H9 (cell line): ENCODE measurements around the gene MTA1. TPM values are rescaled to one million over a fixed set of nuclear protein-coding genes. Genes with fewer than 3 reads are reported as not detected.

Source experiments
- DNase-seq: peaks from one replicate; pipeline ENCODE4 v3.0.0-alpha.2; 2017
- H2AFZ ChIP-seq: one replicate; pipeline ENCODE4 v1.6.1; 2013; ENCODE audit warnings: mild to moderate bottlenecking, low read length, control low read depth, moderate library complexity
- H2AK5ac ChIP-seq: 2 replicates; pipeline ENCODE4 v1.6.1; 2013; ENCODE audit warnings: low read length, control low read depth, mixed read lengths; ENCODE audit not compliant: insufficient read length
- H2BK120ac ChIP-seq: one replicate; pipeline ENCODE4 v1.6.1; 2013; ENCODE audit warnings: low read depth, mild to moderate bottlenecking, low read length, control low read depth, inconsistent platforms; ENCODE audit not compliant: poor library complexity, severe bottlenecking
- H2BK12ac ChIP-seq: 2 replicates; pipeline ENCODE4 v1.6.1; 2013; ENCODE audit warnings: low read length, control low read depth, mixed read lengths, low read depth; ENCODE audit not compliant: insufficient read length
- H2BK15ac ChIP-seq: 2 replicates; pipeline ENCODE4 v1.6.1; 2013; ENCODE audit warnings: low read depth, low read length, control low read depth
- H2BK20ac ChIP-seq: one replicate; pipeline ENCODE4 v1.6.1; 2013; ENCODE audit warnings: low read depth, mild to moderate bottlenecking, low read length, control low read depth, inconsistent platforms; ENCODE audit not compliant: poor library complexity, severe bottlenecking
- H2BK5ac ChIP-seq: 2 replicates; pipeline ENCODE4 v1.6.1; 2013; ENCODE audit warnings: low read length, control low read depth, mixed read lengths; ENCODE audit not compliant: insufficient read length
- H3K14ac ChIP-seq: 2 replicates; pipeline ENCODE4 v1.6.1; 2013; ENCODE audit warnings: low read length, control low read depth; ENCODE audit not compliant: insufficient read depth
- H3K18ac ChIP-seq: 2 replicates; pipeline ENCODE4 v1.6.1; 2013; ENCODE audit warnings: low read depth, mild to moderate bottlenecking, mixed read lengths, low read length, control low read depth; ENCODE audit not compliant: insufficient read length
- H3K23ac ChIP-seq: 2 replicates; pipeline ENCODE4 v1.6.1; 2013; ENCODE audit warnings: low read length, control low read depth, mixed read lengths, low read depth; ENCODE audit not compliant: insufficient read length
- H3K23me2 ChIP-seq: 2 replicates; pipeline ENCODE4 v1.6.1; 2013; ENCODE audit warnings: low read depth, mild to moderate bottlenecking, mixed read lengths, low read length, control low read depth; ENCODE audit not compliant: insufficient read length, poor library complexity, severe bottlenecking
- H3K27ac ChIP-seq: 2 replicates; pipeline ENCODE4 v1.5.1; 2013; ENCODE audit warnings: low read length, control low read depth, mixed read lengths, low read depth; ENCODE audit not compliant: insufficient read length
- H3K27me3 ChIP-seq: 2 replicates; pipeline ENCODE4 v1.6.1; 2013; ENCODE audit warnings: low read length, control low read depth, inconsistent platforms; ENCODE audit not compliant: insufficient read depth
- H3K4ac ChIP-seq: 2 replicates; pipeline ENCODE4 v1.6.1; 2013; ENCODE audit warnings: low read depth, mild to moderate bottlenecking, control low read depth, inconsistent platforms, low read length, moderate library complexity
- H3K4me1 ChIP-seq: 2 replicates; pipeline ENCODE4 v1.6.1; 2013; ENCODE audit warnings: low read length, control low read depth, inconsistent platforms; ENCODE audit not compliant: insufficient read depth
- H3K4me2 ChIP-seq: 2 replicates; pipeline ENCODE4 v1.6.1; 2013; ENCODE audit warnings: low read length, control low read depth, mixed read lengths; ENCODE audit not compliant: insufficient read length, insufficient read depth
- H3K56ac ChIP-seq: 2 replicates; pipeline ENCODE4 v1.6.1; 2013; ENCODE audit warnings: low read depth, mild to moderate bottlenecking, mixed read lengths, low read length, control low read depth; ENCODE audit not compliant: insufficient read length
- H3K79me1 ChIP-seq: 2 replicates; pipeline ENCODE4 v1.6.1; 2013; ENCODE audit warnings: low read depth, mild to moderate bottlenecking, moderate library complexity, low read length, control low read depth, inconsistent platforms; ENCODE audit not compliant: insufficient read depth, poor library complexity, severe bottlenecking
- H3K79me2 ChIP-seq: 2 replicates; pipeline ENCODE4 v1.6.1; 2013; ENCODE audit warnings: low read length, control low read depth, inconsistent platforms; ENCODE audit not compliant: insufficient read depth
- H3K9ac ChIP-seq: 2 replicates; pipeline ENCODE4 v1.6.1; 2013; ENCODE audit warnings: low read length, control low read depth, mixed read lengths; ENCODE audit not compliant: insufficient read length; ENCODE audit errors: extremely low read depth
- H3K9me3 ChIP-seq: one replicate; pipeline ENCODE4 v1.6.1; 2013; ENCODE audit warnings: low read depth, low read length, inconsistent platforms; ENCODE audit not compliant: control insufficient read depth
- H3T11ph ChIP-seq: one replicate; pipeline ENCODE4 v1.6.1; 2013; ENCODE audit warnings: mild to moderate bottlenecking, low read length, control low read depth, inconsistent platforms
- H4K20me1 ChIP-seq: one replicate; pipeline ENCODE4 v1.6.1; 2013; ENCODE audit not compliant: control insufficient read depth, insufficient read length, insufficient read depth
- H4K5ac ChIP-seq: 2 replicates; pipeline ENCODE4 v1.6.1; 2013; ENCODE audit warnings: low read depth, mild to moderate bottlenecking, mixed read lengths, low read length, control low read depth; ENCODE audit not compliant: insufficient read length
- H4K8ac ChIP-seq: replicated peaks from 2 replicates; pipeline ENCODE4 v1.6.1; 2013; ENCODE audit warnings: low read length, control low read depth, mixed read lengths, low read depth; ENCODE audit not compliant: insufficient read length
- H4K91ac ChIP-seq: 2 replicates; pipeline ENCODE4 v1.6.1; 2013; ENCODE audit warnings: low read depth, mild to moderate bottlenecking, moderate library complexity, mixed read lengths, low read length, control low read depth; ENCODE audit not compliant: insufficient read length
- H3K27ac Mint-ChIP-seq, 3 experiments: 2 replicates in 2 of 3; 3 replicates in 1 of 3; pipeline ENCODE4 v1.8.0; 2020 to 2021; ENCODE audit warnings: mixed read lengths in 3 of 3, mild to moderate bottlenecking in 1 of 3, moderate library complexity in 1 of 3
- H3K27me3 Mint-ChIP-seq: 2 replicates; pipeline ENCODE4 v1.8.0; 2021; ENCODE audit warnings: low read depth, mild to moderate bottlenecking, moderate library complexity, mixed read lengths
- H3K36me3 Mint-ChIP-seq, 3 experiments: 2 replicates in 2 of 3; 3 replicates in 1 of 3; pipeline ENCODE4 v1.8.0; 2020 to 2021; ENCODE audit warnings: low read depth in 3 of 3, mixed read lengths in 3 of 3; ENCODE audit not compliant: insufficient read depth in 1 of 3
- H3K4me1 Mint-ChIP-seq, 2 experiments: 2 replicates each; pipeline ENCODE4 v1.8.0; 2020; ENCODE audit warnings: mixed read lengths in 2 of 2
- H3K4me3 Mint-ChIP-seq, 2 experiments: 2 replicates in 1 of 2; 3 replicates in 1 of 2; pipeline ENCODE4 v1.8.0; 2020 to 2021; ENCODE audit warnings: mild to moderate bottlenecking in 2 of 2, mixed read lengths in 2 of 2, moderate library complexity in 1 of 2
- H3K9me3 Mint-ChIP-seq, 2 experiments: 2 replicates in 1 of 2; 3 replicates in 1 of 2; pipeline ENCODE4 v1.8.0; 2020; ENCODE audit warnings: mild to moderate bottlenecking in 2 of 2, mixed read lengths in 2 of 2, moderate library complexity in 1 of 2
- WGBS: extraction: QIAGEN DNeasy Blood & Tissue Kit; methylation state at CpG from one replicate; pipeline ENCODE4 v1.1.7; 2013; ENCODE audit warnings: missing lambda C conversion rate, low lambda C conversion rate, mixed read lengths; ENCODE audit not compliant: insufficient read length; ENCODE audit errors: extremely low coverage; 5-methylcytosine and 5-hydroxymethylcytosine counted together
- total RNA-seq: library from RNA; stranded (reverse); gene quantifications from 2 replicates; pipeline ENCODE4 v1.2.1, GENCODE V29; 2021
- TF ChIP-seq, protein P1 (sequence below): fragments of 200-600 bp; sonication (generic); conservative IDR thresholded peaks from 3 replicates; pipeline ENCODE4 v1.8.0; 2021; ENCODE audit warnings: antibody characterized with exemption, mild to moderate bottlenecking

MTA1 gene
- total RNA-seq, 1 experiment from 2014 or later: 230 TPM

DNA sequence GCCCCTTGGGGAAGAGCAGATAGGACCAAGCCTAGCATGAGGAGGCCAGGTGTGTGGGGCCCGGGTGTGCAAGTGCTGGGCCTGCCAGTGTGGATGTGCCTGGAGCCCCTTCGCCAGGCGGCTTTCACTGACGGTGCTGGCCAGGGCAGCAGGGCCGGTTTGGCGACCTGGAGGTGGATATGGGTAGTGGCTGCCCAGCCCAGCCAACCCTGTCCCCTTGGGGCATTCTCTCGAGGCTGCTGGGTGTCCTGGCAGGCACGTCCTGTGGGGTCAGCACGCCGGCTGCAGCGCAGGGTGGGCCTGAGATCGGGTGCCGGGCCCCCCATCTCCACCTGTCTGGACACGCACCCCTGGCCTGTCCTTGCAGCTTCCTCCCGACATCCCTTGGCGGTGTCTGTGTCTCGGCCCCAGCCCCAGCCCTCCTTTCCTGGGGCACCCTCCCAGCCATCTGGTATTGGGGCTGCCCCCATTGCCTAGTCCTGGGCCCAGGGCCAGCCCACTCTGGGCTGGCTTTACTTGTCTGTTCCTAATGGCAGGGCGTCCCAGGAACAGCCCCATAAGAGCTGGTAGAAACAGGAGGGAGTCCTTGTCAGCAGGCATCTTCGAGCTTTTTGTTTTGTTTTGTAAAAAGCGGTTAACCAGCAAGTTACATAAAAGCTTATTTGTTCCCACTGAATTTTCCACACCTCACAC, 47.8 kb downstream of the MTA1 start:
- Histone ChIP-seq H4K8ac (no peak overlapping the region), H3K23me2 (no peaks in the 10 kb centered on the region), H3K4me1 (no peaks in the 10 kb centered on the region; the same call in 1 of the 2 replicates), H3K56ac (no peak overlapping the region), H3K23ac (no peak overlapping the region), H4K20me1 (no peaks in the 10 kb centered on the region), H2BK5ac (no peak overlapping the region), H3K9me3 (no peaks in the 10 kb centered on the region), H3K14ac (no peak overlapping the region; the same call in 1 of the 2 replicates), H3K79me1 (no peaks in the 10 kb centered on the region), H3K4me2 (no peak overlapping the region), H3T11ph (no peak overlapping the region), H3K27me3 (no peaks in the 10 kb centered on the region), H2BK12ac (no peak overlapping the region), H3K4ac (no peak overlapping the region), H3K27ac (no peak overlapping the region), H3K18ac (no peak overlapping the region), H2BK120ac (no peak overlapping the region), H2AK5ac (no peak overlapping the region), H3K79me2 (no peaks in the 10 kb centered on the region), H2AFZ (no peak overlapping the region), H3K9ac (no peak overlapping the region), H4K91ac (no peak overlapping the region), H4K5ac (no peak overlapping the region), H2BK15ac (no peak overlapping the region), H2BK20ac (no peak overlapping the region)
- Mint-ChIP-seq H3K4me1 (peaks cover 2 to 10% of the 10 kb centered on the region in 2 experiments; a peak in 2 of 4 replicates), H3K4me3 (no peak overlapping the region), H3K27ac (no peak overlapping the region), H3K27me3 (no peaks in the 10 kb centered on the region), H3K9me3 (no peaks in the 10 kb centered on the region), H3K36me3 (peaks cover 9 to 26% (median 24%) of the 10 kb centered on the region in 3 experiments; a peak in 6 of 7 replicates)
- no CpG with 5 or more reads among the region's 20 CpGs for WGBS
- DNase-seq: no peak
- TF ChIP-seq, protein P1, sequence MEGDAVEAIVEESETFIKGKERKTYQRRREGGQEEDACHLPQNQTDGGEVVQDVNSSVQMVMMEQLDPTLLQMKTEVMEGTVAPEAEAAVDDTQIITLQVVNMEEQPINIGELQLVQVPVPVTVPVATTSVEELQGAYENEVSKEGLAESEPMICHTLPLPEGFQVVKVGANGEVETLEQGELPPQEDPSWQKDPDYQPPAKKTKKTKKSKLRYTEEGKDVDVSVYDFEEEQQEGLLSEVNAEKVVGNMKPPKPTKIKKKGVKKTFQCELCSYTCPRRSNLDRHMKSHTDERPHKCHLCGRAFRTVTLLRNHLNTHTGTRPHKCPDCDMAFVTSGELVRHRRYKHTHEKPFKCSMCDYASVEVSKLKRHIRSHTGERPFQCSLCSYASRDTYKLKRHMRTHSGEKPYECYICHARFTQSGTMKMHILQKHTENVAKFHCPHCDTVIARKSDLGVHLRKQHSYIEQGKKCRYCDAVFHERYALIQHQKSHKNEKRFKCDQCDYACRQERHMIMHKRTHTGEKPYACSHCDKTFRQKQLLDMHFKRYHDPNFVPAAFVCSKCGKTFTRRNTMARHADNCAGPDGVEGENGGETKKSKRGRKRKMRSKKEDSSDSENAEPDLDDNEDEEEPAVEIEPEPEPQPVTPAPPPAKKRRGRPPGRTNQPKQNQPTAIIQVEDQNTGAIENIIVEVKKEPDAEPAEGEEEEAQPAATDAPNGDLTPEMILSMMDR: no peak
